GM19025 (cell line): ENCODE measurements around the gene FERMT3.
A peak's percentile ranks its signal among the peaks of the same experiment; 100 is the strongest.

Experiments used
- ATAC-seq: cut with Tn5 transposase; IDR thresholded peaks from one replicate; pipeline ENCODE4 v1.9.1; 2021; ENCODE audit warnings: mild to moderate bottlenecking, low read depth, moderate library complexity; ENCODE audit not compliant: unreplicated experiment

FERMT3 gene

DNA sequence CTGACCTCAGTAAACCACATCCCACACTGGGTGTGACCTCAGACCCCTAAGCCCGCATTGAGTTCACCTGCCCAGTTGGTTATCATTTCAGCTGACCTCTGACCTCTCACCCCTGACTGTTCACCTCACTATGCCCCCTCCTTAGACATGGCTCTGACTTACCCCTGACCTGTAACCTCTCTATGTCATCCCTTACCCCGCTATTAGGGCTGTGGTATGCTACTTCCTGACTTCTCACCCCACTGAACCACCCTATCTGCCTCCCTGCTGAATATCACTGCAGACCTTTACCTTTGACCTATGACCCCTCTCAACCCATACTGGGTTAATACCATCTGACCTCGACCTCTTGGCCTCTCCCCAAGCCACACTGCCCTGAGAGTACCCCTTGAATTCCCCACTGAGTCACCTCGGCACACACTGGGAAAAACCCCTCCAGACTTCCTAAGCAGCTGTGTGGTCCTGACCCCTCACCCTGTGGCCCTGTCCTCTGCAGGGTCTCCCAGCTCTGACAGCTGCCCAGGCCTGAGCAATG, 53.1 kb downstream of the FERMT3 start:
- no peak for ATAC-seq

DNA sequence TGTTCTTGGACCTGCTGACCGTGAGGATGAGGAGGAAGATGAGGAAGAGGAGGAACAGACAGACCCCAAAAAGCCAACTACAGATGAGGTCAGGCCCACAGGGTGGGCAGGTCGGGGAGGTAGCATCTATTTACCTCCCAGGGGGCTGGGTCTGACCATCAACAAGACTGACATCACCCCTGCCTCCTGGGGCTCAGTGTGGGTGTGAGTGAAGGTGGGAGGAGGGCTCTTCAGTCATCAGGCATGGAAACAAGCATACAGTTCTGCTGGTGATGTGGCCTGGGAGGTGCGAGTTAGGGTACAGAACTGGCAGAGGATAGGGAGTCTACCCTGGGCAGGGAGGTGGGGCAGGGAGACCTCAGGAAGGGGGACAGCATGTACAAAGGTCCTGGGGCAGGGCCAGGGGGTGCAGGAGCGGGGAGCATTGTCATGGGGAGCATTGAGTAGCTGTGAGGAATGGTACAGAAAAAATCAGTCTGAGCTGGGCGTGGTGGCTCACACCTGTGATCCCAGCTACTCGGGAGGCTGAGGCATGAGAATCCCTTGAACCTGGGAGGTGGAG, 53.7 kb downstream of the FERMT3 start:
- no peak for ATAC-seq

DNA sequence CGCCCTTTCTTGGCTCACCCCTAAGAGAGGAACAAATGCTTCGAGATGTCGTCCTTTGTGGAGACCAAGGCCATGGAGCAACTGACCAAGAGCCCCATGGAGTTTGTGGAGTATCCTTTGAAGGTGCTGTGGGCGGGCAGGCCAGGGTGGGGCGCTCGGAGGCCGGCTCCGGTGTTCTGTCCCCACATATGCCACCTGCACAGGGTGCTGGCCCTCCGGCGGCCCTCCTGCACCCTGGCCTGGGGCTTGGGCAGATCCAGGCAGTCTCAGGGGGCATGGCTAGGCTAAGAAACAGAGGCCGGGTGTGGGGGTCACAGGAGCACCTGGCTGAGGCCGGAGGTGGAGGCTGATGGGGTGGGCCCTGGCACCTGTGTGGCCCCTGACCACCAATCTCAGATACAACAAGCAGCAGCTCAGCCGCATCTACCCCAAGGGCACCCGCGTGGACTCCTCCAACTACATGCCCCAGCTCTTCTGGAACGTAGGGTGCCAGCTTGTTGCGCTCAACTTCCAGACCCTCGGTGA, 55.1 kb downstream of the FERMT3 start:
- no peak for ATAC-seq

DNA sequence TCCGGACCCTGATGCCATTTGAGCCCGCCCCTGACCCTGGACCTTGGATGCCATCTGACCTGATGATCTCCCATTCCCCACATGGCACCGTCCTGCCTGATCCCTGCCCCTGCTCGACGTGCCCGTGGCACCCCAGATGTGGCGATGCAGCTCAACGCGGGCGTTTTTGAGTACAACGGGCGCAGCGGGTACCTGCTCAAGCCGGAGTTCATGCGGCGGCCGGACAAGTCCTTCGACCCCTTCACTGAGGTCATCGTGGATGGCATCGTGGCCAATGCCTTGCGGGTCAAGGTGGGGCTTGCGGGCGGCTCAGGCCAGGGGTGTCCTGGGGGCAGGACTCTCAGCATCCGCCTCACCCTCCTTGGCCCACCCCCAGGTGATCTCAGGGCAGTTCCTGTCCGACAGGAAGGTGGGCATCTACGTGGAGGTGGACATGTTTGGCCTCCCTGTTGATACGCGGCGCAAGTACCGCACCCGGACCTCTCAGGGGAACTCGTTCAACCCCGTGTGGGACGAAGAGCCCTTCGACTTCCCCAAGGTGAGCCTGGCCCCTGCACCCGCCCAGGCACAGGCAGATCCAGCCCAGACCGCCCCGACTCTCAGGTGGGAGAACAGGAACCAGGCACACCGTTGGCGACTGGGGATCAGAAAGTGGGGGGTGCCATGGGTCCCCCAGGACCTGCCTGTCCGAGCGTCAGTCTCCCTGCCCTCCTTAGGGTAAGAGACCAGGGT, 55.9 kb downstream of the FERMT3 start:
- no peak for ATAC-seq

DNA sequence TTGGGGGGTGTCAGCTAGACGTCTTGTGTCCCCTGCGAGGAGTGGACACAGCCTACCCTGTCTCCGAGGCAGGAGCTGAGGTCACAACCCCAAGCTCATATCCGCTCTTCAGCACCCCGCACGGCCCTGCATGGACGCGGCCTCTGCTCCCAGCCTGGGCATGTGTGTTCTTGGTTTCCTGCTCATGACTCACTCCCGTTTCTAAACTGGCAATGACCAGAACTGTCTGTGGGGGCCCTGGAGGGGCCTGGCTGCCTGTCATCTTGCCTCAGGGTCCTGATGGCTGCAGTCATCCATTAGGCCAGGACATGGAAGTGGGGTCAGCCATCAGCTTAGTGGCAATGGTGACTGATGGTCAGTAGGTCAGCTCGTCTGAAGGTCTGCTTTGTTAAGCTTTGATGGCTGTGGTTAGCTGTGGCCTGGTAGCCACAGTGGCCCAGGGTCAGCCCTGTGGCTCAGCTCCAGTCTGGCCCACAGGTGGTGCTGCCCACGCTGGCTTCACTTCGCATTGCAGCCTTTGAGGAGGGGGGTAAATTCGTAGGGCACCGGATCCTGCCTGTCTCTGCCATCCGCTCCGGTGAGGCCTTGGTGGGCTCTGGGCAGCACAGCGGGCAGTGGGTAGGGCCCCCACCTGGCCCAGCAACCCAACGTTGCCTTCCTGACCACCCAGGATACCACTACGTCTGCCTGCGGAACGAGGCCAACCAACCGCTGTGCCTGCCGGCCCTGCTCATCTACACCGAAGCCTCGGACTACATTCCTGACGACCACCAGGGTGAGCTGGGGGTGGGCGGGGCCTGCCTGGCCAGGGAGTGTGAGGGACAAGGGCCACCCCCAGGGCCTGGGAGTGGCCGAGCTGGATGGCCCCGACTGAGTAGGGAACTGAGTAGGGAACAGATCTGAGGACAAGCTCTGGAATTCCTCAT, 56.8 kb downstream of the FERMT3 start:
- no peak for ATAC-seq

DNA sequence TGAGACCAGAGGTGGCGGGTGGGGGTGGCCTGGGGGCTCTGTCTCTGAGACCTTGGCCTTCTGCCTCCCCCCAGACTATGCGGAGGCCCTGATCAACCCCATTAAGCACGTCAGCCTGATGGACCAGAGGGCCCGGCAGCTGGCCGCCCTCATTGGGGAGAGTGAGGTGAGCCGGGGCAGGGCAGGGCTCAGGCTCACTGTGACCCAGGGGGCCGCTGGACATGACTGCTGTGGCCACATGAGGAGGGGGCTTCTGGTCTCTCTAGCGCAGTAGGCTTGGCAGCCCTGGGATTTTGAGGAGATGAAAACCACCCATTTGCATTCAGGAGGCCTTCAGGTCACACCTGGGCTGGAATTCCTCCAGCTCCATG, 57.4 kb downstream of the FERMT3 start:
- no peak for ATAC-seq

DNA sequence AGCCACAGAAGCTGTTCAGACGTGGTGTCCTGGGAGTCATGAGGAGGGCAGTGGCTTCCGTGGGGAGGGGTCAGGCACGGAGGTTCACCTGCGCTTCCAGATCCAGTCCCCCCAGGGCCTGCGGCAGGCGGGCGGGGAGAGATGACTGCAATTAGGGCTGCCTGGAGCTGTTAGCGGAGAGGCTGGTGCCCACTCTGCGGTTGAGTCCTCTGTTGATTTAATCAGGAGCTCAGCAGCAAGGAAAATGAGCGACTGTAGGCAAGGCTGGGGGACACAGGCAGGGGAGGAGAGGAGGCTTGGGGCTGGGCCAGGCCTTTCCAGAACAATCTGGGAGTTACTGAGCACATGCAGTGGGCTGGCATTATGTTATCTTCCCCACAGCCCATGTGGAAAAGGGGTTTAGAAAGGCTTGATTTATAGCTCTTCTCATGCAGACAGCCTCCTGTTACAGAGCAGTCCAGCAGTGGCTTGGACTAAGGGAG, 57.9 kb downstream of the FERMT3 start:
- ATAC-seq, result no peak

DNA sequence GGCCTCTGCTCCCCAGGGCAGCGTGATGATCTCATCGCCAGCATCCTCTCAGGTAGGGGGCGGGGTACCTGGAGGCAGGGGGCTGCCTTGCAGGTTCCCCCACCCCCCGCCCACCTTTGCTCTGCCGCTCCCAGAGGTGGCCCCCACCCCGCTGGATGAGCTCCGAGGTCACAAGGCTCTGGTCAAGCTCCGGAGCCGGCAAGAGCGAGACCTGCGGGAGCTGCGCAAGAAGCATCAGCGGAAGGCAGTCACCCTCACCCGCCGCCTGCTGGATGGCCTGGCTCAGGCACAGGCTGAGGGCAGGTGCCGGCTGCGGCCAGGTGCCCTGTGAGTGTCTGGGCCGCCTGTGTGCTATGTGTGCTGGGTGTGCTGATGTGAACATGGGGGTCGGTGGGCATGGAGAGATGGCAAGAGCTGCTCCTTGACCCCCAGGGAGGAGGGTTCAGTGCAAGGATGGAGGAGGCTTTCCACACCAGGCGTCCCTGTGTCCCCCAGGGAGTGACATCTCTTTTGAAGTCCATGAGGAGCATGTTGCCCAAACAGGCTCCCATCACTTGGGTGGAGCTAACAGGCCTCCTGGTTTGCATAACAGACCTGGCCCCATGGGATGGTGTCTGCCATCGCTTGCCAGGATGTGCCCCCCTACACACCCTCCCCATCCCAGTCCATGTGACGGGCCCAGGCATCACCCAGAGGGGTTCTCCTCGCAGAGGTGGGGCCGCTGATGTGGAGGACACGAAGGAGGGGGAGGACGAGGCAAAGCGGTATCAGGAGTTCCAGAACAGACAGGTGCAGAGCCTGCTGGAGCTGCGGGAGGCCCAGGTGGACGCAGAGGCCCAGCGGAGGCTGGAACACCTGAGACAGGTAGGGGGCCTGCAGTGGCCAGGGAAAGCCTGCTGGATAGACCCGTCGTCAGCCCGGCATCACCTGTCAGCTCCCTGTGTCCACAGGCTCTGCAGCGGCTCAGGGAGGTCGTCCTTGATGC, 58.9 kb downstream of the FERMT3 start:
- no peak for ATAC-seq

DNA sequence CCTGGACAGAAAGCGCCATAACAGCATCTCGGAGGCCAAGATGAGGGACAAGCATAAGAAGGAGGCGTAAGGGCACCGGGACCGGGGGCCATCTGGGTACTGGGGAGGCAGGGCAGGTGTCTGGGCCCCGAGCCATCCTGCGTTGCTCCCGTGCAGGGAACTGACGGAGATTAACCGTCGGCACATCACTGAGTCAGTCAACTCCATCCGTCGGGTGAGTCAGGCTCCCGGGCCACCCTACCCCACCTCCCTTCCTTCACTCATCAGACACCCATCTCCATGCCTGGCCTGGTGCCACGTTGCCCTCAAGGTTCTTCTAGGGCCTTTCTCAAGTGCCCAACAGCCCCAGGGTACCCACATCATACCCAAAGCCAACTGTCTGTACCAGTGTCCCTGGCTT, 59.8 kb downstream of the FERMT3 start:
- ATAC-seq, result no peak

DNA sequence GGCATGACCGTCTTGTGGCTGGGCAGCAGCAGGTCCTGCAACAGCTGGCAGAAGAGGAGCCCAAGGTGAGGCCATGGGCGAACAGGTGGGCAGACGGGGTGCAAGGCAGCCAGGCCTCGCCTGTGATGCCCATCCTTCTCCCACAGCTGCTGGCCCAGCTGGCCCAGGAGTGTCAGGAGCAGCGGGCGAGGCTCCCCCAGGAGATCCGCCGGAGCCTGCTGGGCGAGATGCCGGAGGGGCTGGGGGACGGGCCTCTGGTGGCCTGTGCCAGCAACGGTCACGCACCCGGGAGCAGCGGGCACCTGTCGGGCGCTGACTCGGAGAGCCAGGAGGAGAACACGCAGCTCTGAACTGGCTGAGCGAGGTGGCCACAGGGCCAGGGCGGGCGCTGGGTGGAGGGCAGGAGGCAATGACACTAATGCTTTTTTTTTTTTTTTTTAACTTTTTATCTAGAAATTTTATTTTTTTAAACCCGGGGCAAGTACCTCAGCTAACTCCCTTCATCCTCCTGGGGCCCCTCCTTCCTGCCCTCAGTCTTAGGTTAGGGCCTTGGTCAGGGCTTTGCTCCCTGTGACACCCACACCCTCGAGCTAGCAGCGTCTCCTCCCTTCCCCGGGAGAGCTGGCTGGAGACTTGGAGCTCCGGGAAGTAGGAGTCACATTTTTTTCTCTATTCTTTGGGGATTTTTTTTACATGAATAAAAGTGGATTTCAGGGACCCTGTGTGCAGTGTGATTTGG, 60.9 kb downstream of the FERMT3 start:
- ATAC-seq, result no peak

DNA sequence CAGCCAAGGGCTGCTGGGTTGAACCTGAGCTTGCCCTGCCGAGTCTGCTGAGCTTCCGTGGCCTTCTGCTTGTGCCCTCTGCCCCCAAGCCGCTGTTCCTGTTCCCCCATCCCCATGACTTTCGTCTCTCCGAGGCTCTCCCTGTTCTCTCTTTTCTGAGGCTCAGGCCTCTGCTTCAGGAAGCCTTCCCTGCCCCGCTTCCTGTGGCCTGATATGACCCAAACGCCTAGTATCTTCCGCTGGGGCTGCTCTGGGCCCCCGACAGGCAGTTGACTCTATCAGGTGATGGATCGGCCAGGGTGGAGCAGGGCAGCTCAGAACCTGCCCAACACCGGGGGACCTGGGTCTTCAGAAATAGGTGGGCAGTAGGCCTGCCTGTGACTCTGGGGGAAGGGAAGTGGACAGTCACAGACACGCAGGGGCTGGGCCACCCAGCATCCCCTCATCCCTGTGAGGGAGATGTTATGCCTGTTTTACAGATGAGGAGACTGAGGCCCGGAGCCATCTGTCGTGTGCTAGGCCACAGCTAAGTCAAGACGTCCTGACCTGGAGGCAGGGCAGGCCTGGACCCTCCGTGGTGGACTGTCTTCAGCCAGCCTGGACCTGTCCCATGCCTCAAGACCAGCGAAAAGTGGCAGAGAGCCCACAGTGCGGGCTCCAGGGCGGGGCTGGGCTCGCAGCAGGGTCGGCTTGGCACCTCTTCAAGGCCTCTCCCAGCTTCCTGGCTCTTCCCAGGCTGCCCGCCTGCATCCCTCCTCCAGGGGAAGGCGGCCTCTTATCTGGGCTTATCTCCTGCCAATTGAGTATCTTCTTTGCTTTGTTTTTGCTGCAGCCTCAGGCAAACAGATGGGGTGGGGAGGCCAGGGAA, 61.7 kb downstream of the FERMT3 start:
- no peak for ATAC-seq

DNA sequence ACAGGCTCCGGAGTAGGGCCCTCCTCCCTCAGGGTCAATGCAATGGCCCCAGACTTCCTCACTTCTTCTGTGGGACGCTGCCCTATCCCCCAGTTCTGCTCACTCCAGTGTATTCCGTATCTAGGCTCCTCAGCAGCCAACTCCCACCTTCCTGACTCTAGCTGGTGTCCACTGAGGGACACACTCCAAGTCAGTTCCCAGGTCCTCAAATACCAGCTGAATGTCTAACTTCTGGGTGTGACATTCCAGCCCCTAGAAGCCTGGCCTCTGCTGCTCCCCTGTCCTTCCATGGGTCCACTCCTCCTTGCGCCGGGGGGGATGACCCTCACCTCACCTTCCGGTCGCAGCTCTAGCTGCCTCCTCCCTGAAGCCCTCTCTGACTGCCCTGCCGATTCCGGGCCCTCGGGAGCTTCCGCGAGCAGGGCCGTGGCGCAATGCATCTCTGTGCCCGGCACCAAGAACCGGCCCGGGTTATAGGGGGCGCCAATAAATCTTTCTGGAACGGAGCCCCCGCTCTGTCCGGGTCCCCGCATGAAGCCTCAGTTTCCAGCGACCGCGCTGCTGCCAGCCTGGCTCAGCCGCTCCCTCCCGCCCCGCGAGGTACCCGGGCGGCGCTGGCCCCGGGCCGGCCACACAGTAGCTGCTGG, 62.5 kb downstream of the FERMT3 start:
- peak; percentile 14 for ATAC-seq

DNA sequence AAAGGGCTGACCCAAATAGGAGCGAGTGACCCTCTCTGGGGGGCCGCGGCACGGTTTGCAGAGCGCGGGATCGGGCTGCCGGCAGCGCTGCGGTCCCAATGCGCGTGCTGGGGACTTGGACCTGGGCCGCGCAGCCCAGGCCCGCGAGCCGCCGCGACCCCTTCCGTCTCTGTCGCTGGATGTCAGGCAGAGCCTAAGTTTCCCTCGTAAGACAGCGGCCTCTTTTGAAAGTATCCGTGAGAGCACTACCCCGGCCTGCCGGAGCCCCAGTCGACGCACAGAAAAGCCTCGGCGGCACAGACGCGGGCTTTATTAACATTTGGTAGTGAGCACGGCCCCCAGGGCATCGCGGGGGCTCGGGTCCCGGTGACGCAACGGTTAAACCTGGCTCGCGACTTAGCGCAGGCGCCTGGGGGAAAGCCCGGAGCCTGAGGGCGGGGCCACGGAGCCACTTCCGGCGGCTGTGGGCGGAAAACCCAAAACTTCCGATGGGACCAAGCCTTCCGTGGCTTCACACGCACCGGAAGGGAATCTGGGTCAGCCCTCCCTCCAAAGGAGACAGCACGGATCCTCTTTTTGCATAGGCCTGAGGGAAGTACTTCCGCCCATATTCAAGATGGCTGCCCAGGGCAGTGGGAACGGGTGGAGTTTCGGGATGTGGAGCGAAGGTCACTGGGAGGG, 63.2 kb downstream of the FERMT3 start:
- ATAC-seq, result peak; percentile 64
